Panc1 (cell line): ENCODE measurements around the gene AGBL3.

Source experiments
- POLR2AphosphoS5 ChIP-seq: IDR thresholded peaks from 2 replicates; pipeline ENCODE4 v1.6.1; 2012; ENCODE audit warnings: mild to moderate bottlenecking, low read depth, low read length, moderate library complexity
- TF ChIP-seq, protein P1 (sequence below): fragments of 450-650 bp; IDR thresholded peaks from 2 replicates; pipeline ENCODE4 v1.5.1; 2017; ENCODE audit warnings: mild to moderate bottlenecking
- TF ChIP-seq, protein P2 (sequence below), 2 experiments: IDR thresholded peaks; 2 replicates each; pipeline ENCODE4 v1.6.1; 2011 to 2012; ENCODE audit warnings: low read depth in 2 of 2, control low read depth in 1 of 2, low read length in 1 of 2, mild to moderate bottlenecking in 1 of 2, moderate library complexity in 1 of 2; ENCODE audit not compliant: insufficient read depth in 1 of 2

DNA sequence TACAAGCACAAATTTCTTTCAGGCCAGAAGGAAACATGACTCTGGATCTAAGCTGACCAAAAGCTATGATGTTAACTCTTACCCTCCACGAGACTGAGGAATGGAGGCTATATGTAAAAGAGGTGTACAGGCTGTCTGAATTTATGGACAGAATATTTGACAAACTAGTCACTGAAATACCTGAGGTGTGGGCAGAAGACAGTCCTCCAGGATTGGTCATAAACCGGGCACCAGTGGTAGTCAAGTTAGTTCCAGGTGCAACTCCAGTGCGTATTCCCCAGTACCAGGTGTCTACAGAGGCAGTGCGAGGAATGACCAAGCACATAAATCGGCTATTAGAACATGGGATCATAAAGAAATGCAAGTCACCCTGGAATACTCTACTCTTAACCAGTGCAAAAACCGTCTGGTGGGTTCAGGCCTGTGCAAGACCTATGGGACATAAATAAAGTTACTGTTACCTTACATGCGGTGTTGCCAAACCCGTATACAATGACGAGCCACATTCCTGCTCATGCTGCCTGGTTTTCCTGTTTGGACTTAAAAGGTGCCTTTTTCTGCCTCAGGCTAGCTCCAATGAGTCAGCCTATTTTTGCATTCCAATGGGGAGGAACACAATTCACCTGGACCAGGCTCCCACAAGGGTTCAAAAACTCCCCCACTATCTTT, 190.9 kb downstream of the AGBL3 start:
- TF ChIP-seq, protein P1, sequence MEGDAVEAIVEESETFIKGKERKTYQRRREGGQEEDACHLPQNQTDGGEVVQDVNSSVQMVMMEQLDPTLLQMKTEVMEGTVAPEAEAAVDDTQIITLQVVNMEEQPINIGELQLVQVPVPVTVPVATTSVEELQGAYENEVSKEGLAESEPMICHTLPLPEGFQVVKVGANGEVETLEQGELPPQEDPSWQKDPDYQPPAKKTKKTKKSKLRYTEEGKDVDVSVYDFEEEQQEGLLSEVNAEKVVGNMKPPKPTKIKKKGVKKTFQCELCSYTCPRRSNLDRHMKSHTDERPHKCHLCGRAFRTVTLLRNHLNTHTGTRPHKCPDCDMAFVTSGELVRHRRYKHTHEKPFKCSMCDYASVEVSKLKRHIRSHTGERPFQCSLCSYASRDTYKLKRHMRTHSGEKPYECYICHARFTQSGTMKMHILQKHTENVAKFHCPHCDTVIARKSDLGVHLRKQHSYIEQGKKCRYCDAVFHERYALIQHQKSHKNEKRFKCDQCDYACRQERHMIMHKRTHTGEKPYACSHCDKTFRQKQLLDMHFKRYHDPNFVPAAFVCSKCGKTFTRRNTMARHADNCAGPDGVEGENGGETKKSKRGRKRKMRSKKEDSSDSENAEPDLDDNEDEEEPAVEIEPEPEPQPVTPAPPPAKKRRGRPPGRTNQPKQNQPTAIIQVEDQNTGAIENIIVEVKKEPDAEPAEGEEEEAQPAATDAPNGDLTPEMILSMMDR = no peak
- no peak for TF ChIP-seq POLR2AphosphoS5
- TF ChIP-seq, protein P2, sequence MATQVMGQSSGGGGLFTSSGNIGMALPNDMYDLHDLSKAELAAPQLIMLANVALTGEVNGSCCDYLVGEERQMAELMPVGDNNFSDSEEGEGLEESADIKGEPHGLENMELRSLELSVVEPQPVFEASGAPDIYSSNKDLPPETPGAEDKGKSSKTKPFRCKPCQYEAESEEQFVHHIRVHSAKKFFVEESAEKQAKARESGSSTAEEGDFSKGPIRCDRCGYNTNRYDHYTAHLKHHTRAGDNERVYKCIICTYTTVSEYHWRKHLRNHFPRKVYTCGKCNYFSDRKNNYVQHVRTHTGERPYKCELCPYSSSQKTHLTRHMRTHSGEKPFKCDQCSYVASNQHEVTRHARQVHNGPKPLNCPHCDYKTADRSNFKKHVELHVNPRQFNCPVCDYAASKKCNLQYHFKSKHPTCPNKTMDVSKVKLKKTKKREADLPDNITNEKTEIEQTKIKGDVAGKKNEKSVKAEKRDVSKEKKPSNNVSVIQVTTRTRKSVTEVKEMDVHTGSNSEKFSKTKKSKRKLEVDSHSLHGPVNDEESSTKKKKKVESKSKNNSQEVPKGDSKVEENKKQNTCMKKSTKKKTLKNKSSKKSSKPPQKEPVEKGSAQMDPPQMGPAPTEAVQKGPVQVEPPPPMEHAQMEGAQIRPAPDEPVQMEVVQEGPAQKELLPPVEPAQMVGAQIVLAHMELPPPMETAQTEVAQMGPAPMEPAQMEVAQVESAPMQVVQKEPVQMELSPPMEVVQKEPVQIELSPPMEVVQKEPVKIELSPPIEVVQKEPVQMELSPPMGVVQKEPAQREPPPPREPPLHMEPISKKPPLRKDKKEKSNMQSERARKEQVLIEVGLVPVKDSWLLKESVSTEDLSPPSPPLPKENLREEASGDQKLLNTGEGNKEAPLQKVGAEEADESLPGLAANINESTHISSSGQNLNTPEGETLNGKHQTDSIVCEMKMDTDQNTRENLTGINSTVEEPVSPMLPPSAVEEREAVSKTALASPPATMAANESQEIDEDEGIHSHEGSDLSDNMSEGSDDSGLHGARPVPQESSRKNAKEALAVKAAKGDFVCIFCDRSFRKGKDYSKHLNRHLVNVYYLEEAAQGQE (IDR thresholded peaks at IDR 0.05; ENCODE audit: insufficient read depth in 1 of 2, low read depth in 2 of 2, low read length in 1 of 2) = no peak
